Measurements from ENCODE around the gene PGA3. TPM values are rescaled to one million over a fixed set of nuclear protein-coding genes. Genes with fewer than 3 reads are reported as not detected.
"Not testable (repeated sequence)": the region's sequence is repeated elsewhere in the genome, so short reads cannot be mapped to it uniquely, and the experiment has no call there.

PGA3 gene
- total and polyA plus RNA-seq, 2 of the 8 experiments (the other 6 are each of a cell fraction or from before 2014, with no cell fraction given), result not detected

DNA sequence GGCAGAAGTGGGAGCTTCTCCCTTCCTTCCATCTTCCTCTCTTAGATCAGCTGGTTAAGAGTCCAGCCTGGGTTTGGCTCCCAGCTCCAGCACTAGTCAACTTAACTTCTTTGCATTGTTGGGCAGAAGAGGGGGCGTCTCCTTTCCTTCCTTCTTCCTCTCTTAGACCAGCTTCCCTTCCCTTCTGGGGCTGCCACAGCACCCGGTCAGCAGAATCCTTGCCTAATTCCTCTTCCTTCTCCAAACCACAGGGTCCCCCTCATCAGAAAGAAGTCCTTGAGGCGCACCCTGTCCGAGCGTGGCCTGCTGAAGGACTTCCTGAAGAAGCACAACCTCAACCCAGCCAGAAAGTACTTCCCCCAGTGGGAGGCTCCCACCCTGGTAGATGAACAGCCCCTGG lies 19.4 kb downstream of the PGA3 start:
- H3K23ac ChIP-seq (ENCODE audit: insufficient read length); H3K56ac ChIP-seq (replicated peaks; ENCODE audit: insufficient read length, low read depth, low read length); CTCF ChIA-PET (ENCODE audit: partially characterized antibody); H3K27ac ChIP-seq (ENCODE audit: low read depth, low read length); H4K91ac ChIP-seq (replicated peaks; ENCODE audit: insufficient read length, low read length); H3K14ac ChIP-seq (ENCODE audit: insufficient read length); H3K79me2 ChIP-seq (ENCODE audit: control insufficient read depth in 1 of 2, insufficient read depth in 2 of 2, low read length in 2 of 2); H2BK12ac ChIP-seq (ENCODE audit: low read depth, low read length); H2AFZ ChIP-seq (ENCODE audit: low read length); H3K18ac ChIP-seq (ENCODE audit: extremely low read depth, low read length); H4K5ac ChIP-seq (ENCODE audit: insufficient read length, low read depth, low read length); H3K9ac ChIP-seq (replicated peaks in 1 of 4; ENCODE audit: extremely low read depth in 1 of 4, low read depth in 3 of 4, low read length in 3 of 4); H3K9me3 ChIP-seq (ENCODE audit: insufficient read depth in 2 of 2, low read depth in 1 of 2, low read length in 1 of 2); H3K36me3 ChIP-seq (ENCODE audit: control insufficient read depth in 2 of 4, insufficient read depth in 4 of 4, low read length in 3 of 4); FAIRE-seq; H3K4me1 ChIP-seq (replicated peaks in 1 of 4; ENCODE audit: control insufficient read depth in 3 of 4, insufficient read depth in 4 of 4, low read length in 3 of 4); H2BK15ac ChIP-seq (ENCODE audit: low read length); H4K8ac ChIP-seq (ENCODE audit: extremely low read depth, insufficient read depth, low read length); H2AK5ac ChIP-seq (ENCODE audit: low read depth, low read length); H2BK5ac ChIP-seq (ENCODE audit: low read depth, low read length); H3K4ac ChIP-seq (replicated peaks; ENCODE audit: insufficient read length, low read depth, low read length); H2BK20ac ChIP-seq (ENCODE audit: low read length); H3K79me1 ChIP-seq (ENCODE audit: low read depth, low read length); H3K4me2 ChIP-seq (ENCODE audit: insufficient read depth in 1 of 2, low read depth in 2 of 2, low read length in 2 of 2); H3K23me2 ChIP-seq (ENCODE audit: low read depth, low read length); DNase-seq (ENCODE audit: low read depth in 1 of 2, low spot score in 2 of 2); H3K4me3 ChIP-seq (ENCODE audit: extremely low read depth in 1 of 4, insufficient read depth in 2 of 4, low read depth in 3 of 4, low read length in 4 of 4); H3K27me3 ChIP-seq (replicated peaks in 1 of 4; ENCODE audit: control insufficient read depth in 3 of 4, extremely low read depth in 1 of 4, insufficient read depth in 3 of 4, low read length in 3 of 4); H4K20me1 ChIP-seq (replicated peaks in 1 of 2; ENCODE audit: control insufficient read depth in 1 of 2, insufficient read depth in 2 of 2, low read length in 2 of 2); POLR2A ChIA-PET (ENCODE audit: partially characterized antibody); H2BK120ac ChIP-seq (replicated peaks; ENCODE audit: low read depth, low read length): not testable (repeated sequence)
- WGBS, 2 experiments (ENCODE audit: extremely low coverage in 1 of 2, insufficient coverage in 1 of 2, insufficient read length in 1 of 2, insufficient replicate concordance in 2 of 2, low coverage in 1 of 2, low lambda C conversion rate in 2 of 2, missing lambda C conversion rate in 1 of 2), result no CpG with 5 or more reads among the region's 5 CpGs

DNA sequence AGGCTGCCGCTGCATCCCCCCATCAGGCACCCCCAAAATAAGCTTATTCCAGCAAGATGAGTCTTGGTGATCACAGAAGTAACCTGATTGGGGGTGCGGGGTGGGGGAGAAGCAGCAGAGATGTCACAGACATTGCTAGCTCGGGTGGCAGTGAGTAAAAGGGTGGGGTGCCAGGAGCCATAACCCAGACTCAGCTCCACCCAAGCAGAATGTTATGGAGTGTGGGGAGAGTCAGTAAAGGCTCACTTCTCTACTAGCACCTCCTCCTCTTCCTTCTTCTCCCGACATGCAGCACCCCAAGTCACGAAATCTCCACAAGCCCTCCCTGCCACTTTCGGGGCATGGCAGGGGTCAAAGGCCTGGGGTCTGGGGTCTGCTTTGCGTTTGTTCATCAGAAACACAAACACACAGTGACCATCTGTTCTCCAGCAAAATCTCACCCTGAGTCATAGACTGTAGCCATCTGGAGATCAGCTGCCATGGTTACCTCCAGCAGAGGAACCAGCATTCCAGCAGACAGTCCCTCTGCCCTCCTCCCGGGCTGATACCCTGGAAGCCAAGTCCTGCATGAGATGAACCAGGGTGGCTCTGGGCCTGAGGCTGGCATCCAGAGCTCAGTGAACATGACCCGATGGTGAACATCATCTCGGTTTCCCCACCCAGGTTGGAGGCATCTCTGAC lies 23.3 kb downstream of the PGA3 start:
- H3K27me3 ChIP-seq (replicated peaks in 1 of 4; ENCODE audit: control insufficient read depth in 3 of 4, extremely low read depth in 1 of 4, insufficient read depth in 3 of 4, low read length in 3 of 4); H4K20me1 ChIP-seq (replicated peaks in 1 of 2; ENCODE audit: control insufficient read depth in 1 of 2, insufficient read depth in 2 of 2, low read length in 2 of 2); H4K5ac ChIP-seq (ENCODE audit: insufficient read length, low read depth, low read length); H3K9ac ChIP-seq (replicated peaks in 1 of 4; ENCODE audit: extremely low read depth in 1 of 4, low read depth in 3 of 4, low read length in 3 of 4); H3K79me1 ChIP-seq (ENCODE audit: low read depth, low read length); H2BK15ac ChIP-seq (ENCODE audit: low read length); H3K36me3 ChIP-seq (ENCODE audit: control insufficient read depth in 2 of 4, insufficient read depth in 4 of 4, low read length in 3 of 4); H3K4ac ChIP-seq (replicated peaks; ENCODE audit: insufficient read length, low read depth, low read length); H3K9me3 ChIP-seq (ENCODE audit: insufficient read depth in 2 of 2, low read depth in 1 of 2, low read length in 1 of 2); H3K14ac ChIP-seq (ENCODE audit: insufficient read length); H4K91ac ChIP-seq (replicated peaks; ENCODE audit: insufficient read length, low read length); FAIRE-seq; H2BK20ac ChIP-seq (ENCODE audit: low read length); H2AFZ ChIP-seq (ENCODE audit: low read length); H3K18ac ChIP-seq (ENCODE audit: extremely low read depth, low read length); H3K27ac ChIP-seq (ENCODE audit: low read depth, low read length); H2BK120ac ChIP-seq (replicated peaks; ENCODE audit: low read depth, low read length); DNase-seq (ENCODE audit: low read depth in 1 of 2, low spot score in 2 of 2); H3K4me1 ChIP-seq (replicated peaks in 1 of 4; ENCODE audit: control insufficient read depth in 3 of 4, insufficient read depth in 4 of 4, low read length in 3 of 4); H3K79me2 ChIP-seq (ENCODE audit: control insufficient read depth in 1 of 2, insufficient read depth in 2 of 2, low read length in 2 of 2); H4K8ac ChIP-seq (ENCODE audit: extremely low read depth, insufficient read depth, low read length); H3K23ac ChIP-seq (ENCODE audit: insufficient read length); H3K4me2 ChIP-seq (ENCODE audit: insufficient read depth in 1 of 2, low read depth in 2 of 2, low read length in 2 of 2); H3K23me2 ChIP-seq (ENCODE audit: low read depth, low read length); CTCF ChIA-PET (ENCODE audit: partially characterized antibody); POLR2A ChIA-PET (ENCODE audit: partially characterized antibody); H3K4me3 ChIP-seq (ENCODE audit: extremely low read depth in 1 of 4, insufficient read depth in 2 of 4, low read depth in 3 of 4, low read length in 4 of 4); H2BK5ac ChIP-seq (ENCODE audit: low read depth, low read length); H2AK5ac ChIP-seq (ENCODE audit: low read depth, low read length); H3K56ac ChIP-seq (replicated peaks; ENCODE audit: insufficient read length, low read depth, low read length); H2BK12ac ChIP-seq (ENCODE audit: low read depth, low read length): not testable (repeated sequence)
- no CpG with 5 or more reads among the region's 10 CpGs for WGBS, 2 experiments (ENCODE audit: extremely low coverage in 1 of 2, insufficient coverage in 1 of 2, insufficient read length in 1 of 2, insufficient replicate concordance in 2 of 2, low coverage in 1 of 2, low lambda C conversion rate in 2 of 2, missing lambda C conversion rate in 1 of 2)

Data from H1 (cell line).